A549 (cell line): ENCODE results near the gene SCML1.

Experiments
- CBX2 ChIP-seq: fragments of 200-600 bp; sonication (generic); IDR thresholded peaks from 2 replicates; pipeline ENCODE4 v1.6.1; 2016; ENCODE audit warnings: low read depth, mild to moderate bottlenecking, borderline replicate concordance
- ESRRA ChIP-seq: fragments of 150-350 bp; IDR thresholded peaks from 2 replicates; pipeline ENCODE4 v1.6.1; 2014; ENCODE audit warnings: mild to moderate bottlenecking, low read length, borderline replicate concordance
- HOXB5 ChIP-seq: fragments of 250-450 bp; sonication (Bioruptor Pico); IDR thresholded peaks from 2 replicates; pipeline ENCODE4 v1.5.0; 2020; ENCODE audit warnings: mild to moderate bottlenecking, moderate library complexity
- POLR2A ChIP-seq: IDR thresholded peaks from 2 replicates; pipeline ENCODE4 v1.6.1; 2012; ENCODE audit warnings: mild to moderate bottlenecking, low read length
- TF ChIP-seq, protein P1 (sequence below): fragments of >200 bp; sonication (Bioruptor Twin); formaldehyde crosslinking; IDR thresholded peaks from 3 replicates; pipeline ENCODE4 v1.5.1; 2016
- TF ChIP-seq, protein P2 (sequence below): fragments of 150-350 bp; IDR thresholded peaks from 2 replicates; pipeline ENCODE4 v1.6.1; 2014; ENCODE audit warnings: low read depth, mild to moderate bottlenecking, low read length
- TF ChIP-seq, protein P3 (sequence below): fragments of 450-650 bp; IDR thresholded peaks from 2 replicates; pipeline ENCODE4 v1.6.1; 2014; ENCODE audit warnings: antibody characterized with exemption

DNA sequence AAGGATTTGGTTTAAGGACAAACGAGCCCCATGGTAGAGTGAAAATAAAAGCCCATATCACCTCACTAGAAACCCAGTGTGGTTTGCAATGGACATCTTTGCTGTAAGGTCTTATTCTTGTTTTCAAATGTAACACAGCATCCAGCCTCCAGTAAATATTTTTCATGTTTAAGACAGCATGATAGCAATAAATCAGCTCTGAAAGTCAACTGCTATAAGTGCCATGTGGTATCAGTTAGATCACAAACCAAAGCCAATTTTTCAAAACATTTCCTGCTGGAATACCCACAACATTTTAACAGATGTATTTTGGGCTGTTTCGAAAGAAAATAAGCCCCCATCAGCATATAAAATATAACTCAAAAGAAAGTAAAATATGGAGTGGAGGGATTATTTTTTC is 24.0 kb upstream of the SCML1 start:
- TF ChIP-seq POLR2A (no peak), HOXB5 (CRISPR knock-in tag) (no peak), CBX2 (no peak), ESRRA (no peak)
- TF ChIP-seq, protein P1, sequence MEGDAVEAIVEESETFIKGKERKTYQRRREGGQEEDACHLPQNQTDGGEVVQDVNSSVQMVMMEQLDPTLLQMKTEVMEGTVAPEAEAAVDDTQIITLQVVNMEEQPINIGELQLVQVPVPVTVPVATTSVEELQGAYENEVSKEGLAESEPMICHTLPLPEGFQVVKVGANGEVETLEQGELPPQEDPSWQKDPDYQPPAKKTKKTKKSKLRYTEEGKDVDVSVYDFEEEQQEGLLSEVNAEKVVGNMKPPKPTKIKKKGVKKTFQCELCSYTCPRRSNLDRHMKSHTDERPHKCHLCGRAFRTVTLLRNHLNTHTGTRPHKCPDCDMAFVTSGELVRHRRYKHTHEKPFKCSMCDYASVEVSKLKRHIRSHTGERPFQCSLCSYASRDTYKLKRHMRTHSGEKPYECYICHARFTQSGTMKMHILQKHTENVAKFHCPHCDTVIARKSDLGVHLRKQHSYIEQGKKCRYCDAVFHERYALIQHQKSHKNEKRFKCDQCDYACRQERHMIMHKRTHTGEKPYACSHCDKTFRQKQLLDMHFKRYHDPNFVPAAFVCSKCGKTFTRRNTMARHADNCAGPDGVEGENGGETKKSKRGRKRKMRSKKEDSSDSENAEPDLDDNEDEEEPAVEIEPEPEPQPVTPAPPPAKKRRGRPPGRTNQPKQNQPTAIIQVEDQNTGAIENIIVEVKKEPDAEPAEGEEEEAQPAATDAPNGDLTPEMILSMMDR: no peak
- TF ChIP-seq, protein P2, sequence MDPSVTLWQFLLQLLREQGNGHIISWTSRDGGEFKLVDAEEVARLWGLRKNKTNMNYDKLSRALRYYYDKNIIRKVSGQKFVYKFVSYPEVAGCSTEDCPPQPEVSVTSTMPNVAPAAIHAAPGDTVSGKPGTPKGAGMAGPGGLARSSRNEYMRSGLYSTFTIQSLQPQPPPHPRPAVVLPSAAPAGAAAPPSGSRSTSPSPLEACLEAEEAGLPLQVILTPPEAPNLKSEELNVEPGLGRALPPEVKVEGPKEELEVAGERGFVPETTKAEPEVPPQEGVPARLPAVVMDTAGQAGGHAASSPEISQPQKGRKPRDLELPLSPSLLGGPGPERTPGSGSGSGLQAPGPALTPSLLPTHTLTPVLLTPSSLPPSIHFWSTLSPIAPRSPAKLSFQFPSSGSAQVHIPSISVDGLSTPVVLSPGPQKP: no peak
- TF ChIP-seq, protein P3, sequence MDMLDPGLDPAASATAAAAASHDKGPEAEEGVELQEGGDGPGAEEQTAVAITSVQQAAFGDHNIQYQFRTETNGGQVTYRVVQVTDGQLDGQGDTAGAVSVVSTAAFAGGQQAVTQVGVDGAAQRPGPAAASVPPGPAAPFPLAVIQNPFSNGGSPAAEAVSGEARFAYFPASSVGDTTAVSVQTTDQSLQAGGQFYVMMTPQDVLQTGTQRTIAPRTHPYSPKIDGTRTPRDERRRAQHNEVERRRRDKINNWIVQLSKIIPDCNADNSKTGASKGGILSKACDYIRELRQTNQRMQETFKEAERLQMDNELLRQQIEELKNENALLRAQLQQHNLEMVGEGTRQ: no peak
